C4-2B (cell line): ENCODE data around the gene COX5B.
"Not testable (repeated sequence)": the region's sequence is repeated elsewhere in the genome, so short reads cannot be mapped to it uniquely, and the experiment has no call there.

Experiments used
- ZFX ChIP-seq: fragments of 450-650 bp; IDR thresholded peaks from 2 replicates; pipeline ENCODE4 v1.6.1; 2017
- TF ChIP-seq, protein P1 (sequence below): fragments of 450-650 bp; conservative IDR thresholded peaks from 2 replicates; pipeline ENCODE4 v1.5.1; 2017; ENCODE audit warnings: mild to moderate bottlenecking

DNA sequence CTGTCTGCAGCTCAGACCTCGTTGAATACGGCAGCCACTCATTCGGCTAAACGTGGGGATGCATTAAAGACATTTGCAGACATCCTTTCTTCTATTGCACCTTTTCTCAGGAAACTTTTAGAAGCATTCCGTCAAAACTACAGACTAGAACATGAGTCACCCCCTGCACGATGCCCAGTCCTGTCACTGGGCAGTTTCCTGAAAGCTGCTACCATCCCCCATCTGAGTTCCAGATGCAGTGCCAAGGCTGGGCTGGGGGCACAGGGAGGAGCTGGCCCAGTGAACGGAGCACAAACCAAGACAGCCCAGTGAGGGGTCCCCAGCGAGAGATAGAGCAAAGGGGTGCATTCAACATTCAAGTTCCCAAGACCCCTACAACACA lies 19.8 kb upstream of the COX5B start:
- TF ChIP-seq, protein P1, sequence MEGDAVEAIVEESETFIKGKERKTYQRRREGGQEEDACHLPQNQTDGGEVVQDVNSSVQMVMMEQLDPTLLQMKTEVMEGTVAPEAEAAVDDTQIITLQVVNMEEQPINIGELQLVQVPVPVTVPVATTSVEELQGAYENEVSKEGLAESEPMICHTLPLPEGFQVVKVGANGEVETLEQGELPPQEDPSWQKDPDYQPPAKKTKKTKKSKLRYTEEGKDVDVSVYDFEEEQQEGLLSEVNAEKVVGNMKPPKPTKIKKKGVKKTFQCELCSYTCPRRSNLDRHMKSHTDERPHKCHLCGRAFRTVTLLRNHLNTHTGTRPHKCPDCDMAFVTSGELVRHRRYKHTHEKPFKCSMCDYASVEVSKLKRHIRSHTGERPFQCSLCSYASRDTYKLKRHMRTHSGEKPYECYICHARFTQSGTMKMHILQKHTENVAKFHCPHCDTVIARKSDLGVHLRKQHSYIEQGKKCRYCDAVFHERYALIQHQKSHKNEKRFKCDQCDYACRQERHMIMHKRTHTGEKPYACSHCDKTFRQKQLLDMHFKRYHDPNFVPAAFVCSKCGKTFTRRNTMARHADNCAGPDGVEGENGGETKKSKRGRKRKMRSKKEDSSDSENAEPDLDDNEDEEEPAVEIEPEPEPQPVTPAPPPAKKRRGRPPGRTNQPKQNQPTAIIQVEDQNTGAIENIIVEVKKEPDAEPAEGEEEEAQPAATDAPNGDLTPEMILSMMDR, result not testable (repeated sequence)
- not testable (repeated sequence) for TF ChIP-seq ZFX
